Retinal pigment epithelial cell (primary cell): ENCODE results near the gene SLC46A1.
A peak's percentile ranks its signal among the peaks of the same experiment; 100 is the strongest.

Experiments
- DNase-seq: peaks from one replicate; pipeline ENCODE4 v3.0.0-alpha.2; 2010; ENCODE audit warnings: low read depth
- H3K4me3 ChIP-seq: 2 replicates; pipeline ENCODE4 v1.5.1; 2011; ENCODE audit warnings: mild to moderate bottlenecking, low read length, control low read depth, moderate library complexity
- CTCF ChIP-seq: conservative IDR thresholded peaks from 2 replicates; pipeline ENCODE4 v1.5.1; 2011; ENCODE audit warnings: low read depth, low read length, control low read depth, inconsistent platforms

SLC46A1 gene

DNA sequence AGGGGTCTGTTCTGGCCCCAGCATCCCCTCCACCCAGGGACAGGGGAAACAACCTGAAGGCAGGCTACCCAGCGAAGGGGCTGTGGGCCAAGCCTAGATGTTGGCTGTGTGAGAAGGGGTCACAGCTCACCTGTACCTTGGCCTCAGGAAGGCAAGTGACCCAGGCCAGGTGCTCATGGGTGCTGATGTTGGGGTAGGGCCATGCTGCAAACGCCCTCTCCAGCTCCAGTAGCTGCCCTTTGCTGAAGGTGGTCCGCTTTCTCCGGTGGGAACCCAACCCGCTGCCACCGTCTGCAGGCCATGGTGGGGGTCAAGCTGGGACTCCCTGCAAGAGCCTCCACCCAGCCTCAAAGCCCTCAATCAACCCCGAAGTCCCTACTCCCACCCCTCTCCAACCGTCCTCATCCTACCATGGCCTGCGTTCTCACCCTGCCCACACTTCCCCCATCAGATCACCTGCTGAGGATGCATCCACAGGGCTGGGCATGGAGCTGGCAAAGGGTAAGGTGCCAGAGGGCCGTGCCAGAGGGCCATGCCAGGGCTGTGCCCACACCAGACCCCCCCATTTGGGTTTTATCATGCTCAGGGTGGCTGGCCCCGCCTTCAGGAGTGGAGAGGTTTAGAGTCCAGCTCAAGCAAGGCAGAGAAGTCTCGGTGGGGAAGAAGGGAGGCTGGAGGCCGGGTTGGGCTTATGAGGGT, 41.2 kb downstream of the SLC46A1 start, which contains the start of gene SEBOX:
Gene SEBOX, minus strand, starts transcription at position 535 of the 699 bp plus-strand sequence. Its CDS starts 48 bp downstream, at position 487.
- TF ChIP-seq CTCF, result no peak
- H3K4me3 ChIP-seq, result no peak within 1 kb of the TSS
- no peak for DNase-seq

DNA sequence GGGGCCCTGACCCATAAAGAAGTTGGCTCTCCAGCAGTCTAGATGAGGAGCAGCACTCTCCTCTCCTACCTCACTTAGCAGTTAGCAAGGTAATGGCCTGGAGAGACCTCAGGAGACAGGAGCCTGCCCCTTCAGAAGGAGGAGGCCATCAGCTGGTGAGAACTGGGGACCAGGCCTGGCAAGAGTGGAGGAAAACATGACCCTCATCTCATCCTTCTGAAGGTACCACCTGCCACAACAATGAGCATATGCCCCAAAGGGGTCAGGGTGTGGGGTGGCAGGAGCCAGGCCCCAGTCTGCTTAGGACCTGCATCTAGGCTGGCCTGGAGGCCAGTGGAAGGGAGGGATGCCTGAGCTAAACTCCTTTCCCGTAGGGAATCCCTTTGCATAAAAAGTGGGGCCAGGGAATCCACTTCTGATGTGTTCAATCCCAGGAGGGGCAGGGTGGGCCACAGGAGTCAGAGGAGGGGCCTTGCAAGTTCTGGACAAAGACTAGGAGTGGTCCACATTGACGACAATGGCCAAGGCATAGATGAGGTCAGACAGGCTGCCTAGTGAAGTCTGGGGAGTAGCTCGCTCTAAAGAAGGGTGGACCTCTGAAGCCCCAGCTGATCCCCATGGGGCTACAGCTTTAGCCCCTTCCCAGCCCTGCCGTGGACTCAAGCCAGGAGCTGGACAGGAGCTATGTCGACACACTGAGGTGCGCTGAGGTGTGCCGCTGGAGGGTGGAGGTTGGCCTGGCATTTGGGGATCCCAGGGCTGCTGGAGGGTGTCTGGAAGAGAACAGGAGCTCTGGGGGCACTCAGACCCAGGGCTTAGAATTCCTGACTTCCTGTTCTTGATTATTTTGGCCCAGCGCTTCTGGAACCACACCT, 42.0 kb downstream of the SLC46A1 start:
- no peak for DNase-seq
- TF ChIP-seq CTCF, result no peak
- H3K4me3 ChIP-seq, result no peak overlapping the region

DNA sequence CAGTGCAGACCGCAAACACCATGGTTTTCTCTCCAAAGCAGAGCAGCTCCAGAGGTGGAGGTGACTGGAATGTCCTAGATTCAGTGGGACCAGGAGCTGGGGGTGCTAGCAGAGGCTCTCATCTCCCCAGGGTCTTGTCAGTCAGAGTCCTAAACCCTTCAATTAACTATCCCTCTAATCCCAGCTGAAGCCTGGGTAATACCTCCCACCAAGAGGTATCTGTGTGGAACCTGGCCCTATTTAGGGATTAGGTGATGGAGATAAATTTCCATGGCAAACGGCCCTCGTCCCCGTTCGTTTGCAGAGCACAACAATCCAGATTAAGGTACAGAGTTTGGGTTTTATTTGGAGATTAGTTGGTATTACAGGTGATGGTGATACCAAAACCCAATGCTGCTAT, 42.8 kb downstream of the SLC46A1 start:
- H3K4me3 ChIP-seq, result no peak overlapping the region
- no peak for DNase-seq
- no peak for TF ChIP-seq CTCF

DNA sequence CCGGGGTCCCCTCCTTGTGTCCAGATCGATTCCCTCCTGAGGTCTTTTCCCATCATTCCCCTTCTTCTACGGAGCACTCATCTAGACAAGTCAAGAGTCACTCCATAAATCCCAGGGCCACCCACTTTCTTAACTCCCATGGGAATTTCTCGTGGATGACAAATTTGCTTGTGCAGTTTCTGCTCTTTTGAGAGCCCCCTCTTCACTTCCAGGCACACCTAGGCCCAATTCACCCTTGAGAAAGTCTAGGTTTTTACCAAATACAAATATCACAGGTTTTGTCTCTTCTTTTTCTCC, 48.2 kb downstream of the SLC46A1 start:
- no peak for DNase-seq
- TF ChIP-seq CTCF, result no peak
- peak overlapping the region; percentile 79 for H3K4me3 ChIP-seq

GRCh38 chr17:28357061-28357900, 48.7 kb downstream of the SLC46A1 start, which contains the start of gene POLDIP2:
Gene POLDIP2, minus strand, starts transcription at chr17:28357527. Its CDS starts 79 bp downstream, at chr17:28357448.
- no peak for TF ChIP-seq CTCF
- DNase-seq, result peak; percentile 68
- peak within 1 kb of the TSS; percentile 79 for H3K4me3 ChIP-seq

DNA sequence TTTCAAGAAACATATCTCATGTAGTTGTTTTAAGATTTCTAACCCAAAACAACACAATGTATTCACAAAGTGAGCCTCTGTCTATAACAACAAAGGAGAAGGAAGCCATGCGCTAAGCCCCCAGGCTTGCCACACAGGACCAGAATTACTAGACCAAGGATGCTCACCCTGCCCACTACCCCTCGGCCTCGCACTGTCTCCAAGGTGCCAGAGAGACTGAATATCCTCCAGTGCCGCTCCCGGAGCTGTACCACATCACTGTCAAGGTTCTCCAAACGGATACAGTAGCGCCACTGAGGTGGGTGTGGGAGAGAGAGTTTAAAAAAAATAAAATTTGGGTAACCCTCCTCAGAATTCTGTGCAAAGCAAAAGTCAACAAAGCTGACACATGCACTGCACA, 55.7 kb downstream of the SLC46A1 start:
- DNase-seq, result no peak
- TF ChIP-seq CTCF, result no peak
- H3K4me3 ChIP-seq, result no peak overlapping the region
